Endothelial cell of umbilical vein (primary cell): ENCODE data around the gene HSD17B11.

Experiments used
- CTCF ChIP-seq, 2 donors: IDR thresholded peaks; 1 replicate in 1 of 2; 2 replicates in 1 of 2; pipeline ENCODE4 v1.5.1; 2011; ENCODE audit warnings: low read length in 2 of 2, mild to moderate bottlenecking in 2 of 2, moderate library complexity in 2 of 2, control low read depth in 1 of 2, inconsistent platforms in 1 of 2, low read depth in 1 of 2; ENCODE audit not compliant: insufficient read depth in 1 of 2; ENCODE audit errors: extremely low read depth in 1 of 2
- EZH2 ChIP-seq: IDR thresholded peaks from 2 replicates; pipeline ENCODE4 v1.6.1; 2012; ENCODE audit warnings: borderline replicate concordance, low read depth, mild to moderate bottlenecking, moderate library complexity, low read length, inconsistent platforms; ENCODE audit not compliant: severe bottlenecking
- GATA2 ChIP-seq: IDR thresholded peaks from 2 replicates; pipeline ENCODE4 v1.7.0; 2011; ENCODE audit warnings: low read depth, mild to moderate bottlenecking, moderate library complexity, mixed read lengths, low read length; ENCODE audit not compliant: insufficient read length, insufficient read depth
- JUN ChIP-seq: IDR thresholded peaks from 2 replicates; pipeline ENCODE4 v1.6.1; 2011; ENCODE audit warnings: borderline replicate concordance, low read depth; ENCODE audit not compliant: insufficient read length, insufficient read depth
- MYC ChIP-seq: IDR thresholded peaks from one replicate; pipeline ENCODE4 v1.6.1; 2011; ENCODE audit warnings: mild to moderate bottlenecking, low read depth, low read length
- POLR2A ChIP-seq: IDR thresholded peaks from 2 replicates; pipeline ENCODE4 v1.6.1; 2012; ENCODE audit warnings: low read depth, mild to moderate bottlenecking, control low read depth, low read length
- POLR2AphosphoS5 ChIP-seq: IDR thresholded peaks from 2 replicates; pipeline ENCODE4 v1.6.1; 2012; ENCODE audit warnings: low read depth, mild to moderate bottlenecking, control low read depth, low read length, moderate library complexity; ENCODE audit not compliant: insufficient read depth

DNA sequence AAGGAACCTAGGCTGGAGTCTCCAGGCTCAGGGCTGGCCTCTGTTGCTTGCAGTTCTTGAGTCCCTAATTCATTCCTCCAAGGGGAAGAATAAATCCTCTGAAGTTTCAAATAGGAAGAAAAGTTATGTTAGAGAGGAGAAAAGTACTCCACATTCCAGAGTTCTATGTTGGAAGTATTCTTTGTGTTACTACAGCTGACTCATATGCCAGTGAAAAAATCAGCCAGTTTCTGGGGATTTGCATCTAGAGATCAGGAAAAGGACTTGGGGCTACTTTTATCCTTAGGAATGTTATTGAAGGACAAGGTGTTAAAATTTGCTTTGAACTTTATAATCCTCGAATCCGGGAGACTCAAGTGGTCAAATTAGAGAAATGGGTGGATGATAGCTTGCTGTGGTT, 19.7 kb upstream of the HSD17B11 start:
- TF ChIP-seq CTCF (IDR thresholded peaks at IDR 0.05; ENCODE audit: extremely low read depth in 1 of 2, insufficient read depth in 1 of 2, low read depth in 1 of 2, low read length in 2 of 2) (no peak), JUN (no peak), POLR2AphosphoS5 (no peak), EZH2 (no peak), POLR2A (no peak), GATA2 (no peak), MYC (no peak)
